Ecto neural progenitor cell (in vitro differentiated cells): ENCODE measurements around the gene SH3RF3.

ENCODE experiments used
- DNase-seq: peaks from one replicate; pipeline ENCODE4 v3.0.0-alpha.2; 2018; ENCODE audit warnings: low spot score

SH3RF3 gene

DNA sequence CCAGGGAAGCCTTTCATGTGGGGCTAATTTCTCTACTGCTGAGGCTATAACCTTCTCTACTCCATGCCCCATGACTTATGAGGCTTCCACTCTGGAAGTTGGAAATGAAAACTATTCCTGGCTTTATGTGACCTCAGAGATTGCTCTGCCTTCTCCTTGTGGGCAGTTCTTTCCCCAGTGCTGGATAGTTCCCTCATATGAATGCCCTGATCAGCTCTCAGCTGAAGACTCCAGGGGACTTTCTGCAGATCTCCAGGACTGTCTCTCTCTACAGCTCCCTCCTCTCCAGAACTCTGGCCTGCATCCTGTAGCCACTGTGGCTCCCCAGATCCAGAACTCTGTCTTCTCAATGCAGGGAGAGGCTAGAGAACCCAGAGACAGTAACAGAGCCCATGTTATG, 249.7 kb downstream of the SH3RF3 start:
- peak; percentile 28 for DNase-seq

GRCh38 chr2:109379507-109379906, 250.5 kb downstream of the SH3RF3 start:
- DNase-seq = peak; percentile 18

DNA sequence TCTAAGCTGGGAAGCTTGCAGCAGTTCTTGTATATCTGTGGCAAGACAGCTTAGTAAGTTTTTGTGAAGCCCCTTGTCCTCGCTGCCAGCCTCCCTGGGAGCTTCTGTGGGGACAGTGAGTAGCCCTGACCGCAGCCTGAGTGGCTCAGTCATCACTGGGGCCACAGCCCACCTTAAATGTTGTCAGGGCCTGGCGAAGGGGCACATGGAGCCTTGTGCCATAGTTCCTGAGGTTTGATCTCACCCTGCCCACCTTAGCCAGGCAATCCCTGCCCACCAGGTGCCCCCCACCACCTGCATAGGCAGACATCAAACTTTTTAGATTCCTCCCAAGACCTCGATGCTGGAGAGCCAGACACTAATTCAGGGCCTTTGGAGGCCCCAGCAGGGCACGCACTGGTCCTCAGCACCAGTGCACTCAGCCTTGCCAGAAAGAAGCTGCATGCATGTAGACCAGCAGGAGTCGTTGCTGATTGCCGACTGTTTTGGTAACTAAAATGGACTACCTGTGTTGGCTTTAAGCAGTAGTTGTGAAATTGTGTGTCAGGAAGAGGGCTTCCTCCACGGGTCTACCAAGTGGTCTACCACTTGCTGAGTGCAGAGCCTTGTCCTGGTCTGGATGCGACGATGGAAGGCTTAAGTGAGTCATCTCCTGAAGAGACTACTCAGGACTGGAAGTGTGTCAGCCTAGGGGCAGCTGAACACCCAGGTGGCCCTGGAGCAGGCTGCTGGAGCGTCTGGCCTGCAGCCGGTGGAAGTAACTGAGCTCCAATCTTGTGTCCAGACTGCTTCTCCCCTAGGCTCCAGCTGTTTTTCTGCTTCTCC, 251.7 kb downstream of the SH3RF3 start:
- peak; percentile 29 for DNase-seq

- DNase-seq = no peak
These were observed 252.4 kb downstream of the SH3RF3 start for GRCh38 chr2:109381327-109381820.

GRCh38 chr2:109382226-109382895, 253.4 kb downstream of the SH3RF3 start:
- DNase-seq = peak; percentile 39

DNA sequence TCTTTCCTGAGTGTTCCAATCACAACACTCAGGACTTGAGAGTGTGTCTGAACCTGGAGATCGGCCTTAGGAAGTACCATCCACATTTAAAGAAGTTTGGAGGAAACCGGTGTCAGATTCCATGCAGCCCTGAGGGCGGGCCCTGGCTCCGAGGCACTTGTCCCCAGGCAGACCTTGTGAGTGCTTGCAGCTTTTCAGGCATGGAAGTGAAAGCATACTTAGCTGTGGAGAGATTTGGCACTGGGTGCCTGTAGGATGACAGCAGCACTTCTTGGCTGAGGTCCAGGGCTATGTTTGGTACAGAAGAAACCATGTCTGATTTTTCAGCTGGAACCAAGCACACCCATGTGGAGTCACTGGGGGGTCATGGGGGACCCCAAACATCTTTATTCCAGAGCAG, 253.9 kb downstream of the SH3RF3 start:
- peak; percentile 45 for DNase-seq

DNA sequence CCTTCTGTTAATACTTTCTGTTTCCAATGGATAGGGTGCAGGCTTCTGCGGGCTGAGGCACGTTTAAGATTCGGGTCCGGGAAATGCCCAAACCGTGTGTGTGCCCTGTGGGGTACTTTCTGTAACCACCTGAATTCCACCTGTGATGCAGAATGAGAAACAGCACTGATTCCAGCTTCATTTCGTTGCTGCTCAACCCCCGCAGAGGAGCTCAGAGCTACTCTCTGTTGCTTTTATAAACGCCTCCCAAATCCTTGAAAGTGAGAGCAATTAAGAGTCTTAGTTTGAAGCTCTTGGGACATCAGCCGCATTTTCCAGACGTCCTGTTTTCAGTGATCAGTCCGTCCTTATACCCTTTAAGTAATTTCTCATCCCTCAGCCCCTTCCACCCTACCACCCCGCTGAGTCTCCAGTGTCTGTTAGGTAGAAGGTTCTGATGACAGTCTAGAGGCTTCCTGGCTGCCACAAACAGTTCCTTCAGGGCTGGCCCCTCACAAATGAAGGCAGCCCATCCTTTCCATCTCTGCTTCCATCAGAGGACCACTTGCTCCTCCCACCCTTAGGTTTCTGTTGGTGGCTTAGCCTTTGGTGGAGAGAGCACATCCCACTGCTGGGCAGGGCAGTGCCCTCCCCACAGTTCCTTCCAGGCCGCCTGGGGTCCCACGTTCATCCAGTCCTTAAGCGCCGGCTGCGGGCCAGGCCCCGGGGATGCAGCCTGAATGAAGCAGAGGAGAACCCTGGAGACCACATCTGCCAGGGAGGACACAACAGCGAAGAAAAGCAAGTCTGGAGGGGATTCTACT, 254.7 kb downstream of the SH3RF3 start:
- peak; percentile 23 for DNase-seq

DNA sequence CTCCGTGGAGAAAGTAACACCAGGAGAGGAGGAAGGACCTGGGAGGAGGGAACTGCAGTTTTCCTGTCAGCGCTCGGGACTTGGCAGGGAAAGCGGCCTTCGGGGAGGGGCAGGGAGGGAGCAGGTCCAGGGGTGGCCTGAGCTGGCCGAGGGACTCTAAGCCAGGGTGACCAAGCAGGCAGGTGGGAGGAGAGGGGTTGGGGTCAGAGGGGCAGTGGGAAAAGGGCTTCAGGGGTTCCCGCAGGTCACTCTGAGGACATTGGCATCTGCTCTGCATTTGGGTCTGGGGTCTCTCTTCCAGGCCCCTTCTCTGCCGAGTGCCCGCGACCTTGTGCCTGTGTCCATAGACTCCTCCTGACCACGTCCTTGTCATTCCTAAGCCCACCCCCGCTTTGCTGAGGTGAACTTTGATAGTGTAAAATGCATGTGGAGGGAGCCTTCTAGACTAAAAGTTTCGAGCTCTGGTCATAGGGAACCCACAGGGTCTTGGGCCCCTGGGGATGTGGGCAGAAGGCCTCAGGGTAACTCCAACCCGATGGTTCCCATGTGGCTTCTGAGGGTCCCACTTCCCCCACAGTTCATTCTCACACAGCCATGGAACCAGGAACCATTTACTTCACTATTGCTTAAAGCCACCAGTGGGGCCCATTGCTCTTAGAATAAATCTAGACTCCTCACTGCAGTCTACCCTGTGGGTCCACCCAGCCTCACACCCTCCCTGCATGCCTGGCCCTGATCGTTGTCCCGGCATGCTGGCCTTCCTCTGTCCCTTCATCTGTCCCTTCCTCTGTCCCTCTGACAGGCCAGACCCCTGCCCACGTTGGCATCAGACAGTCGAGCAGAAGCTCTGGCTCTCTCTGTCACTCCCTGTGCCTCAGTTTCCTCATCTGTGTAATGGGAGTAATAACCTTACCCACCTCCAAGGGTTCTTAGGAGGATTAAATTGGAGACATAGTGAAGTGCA, 255.6 kb downstream of the SH3RF3 start:
- no peak for DNase-seq

- no peak for DNase-seq
These were observed 256.5 kb downstream of the SH3RF3 start for GRCh38 chr2:109385506-109385905.

DNA sequence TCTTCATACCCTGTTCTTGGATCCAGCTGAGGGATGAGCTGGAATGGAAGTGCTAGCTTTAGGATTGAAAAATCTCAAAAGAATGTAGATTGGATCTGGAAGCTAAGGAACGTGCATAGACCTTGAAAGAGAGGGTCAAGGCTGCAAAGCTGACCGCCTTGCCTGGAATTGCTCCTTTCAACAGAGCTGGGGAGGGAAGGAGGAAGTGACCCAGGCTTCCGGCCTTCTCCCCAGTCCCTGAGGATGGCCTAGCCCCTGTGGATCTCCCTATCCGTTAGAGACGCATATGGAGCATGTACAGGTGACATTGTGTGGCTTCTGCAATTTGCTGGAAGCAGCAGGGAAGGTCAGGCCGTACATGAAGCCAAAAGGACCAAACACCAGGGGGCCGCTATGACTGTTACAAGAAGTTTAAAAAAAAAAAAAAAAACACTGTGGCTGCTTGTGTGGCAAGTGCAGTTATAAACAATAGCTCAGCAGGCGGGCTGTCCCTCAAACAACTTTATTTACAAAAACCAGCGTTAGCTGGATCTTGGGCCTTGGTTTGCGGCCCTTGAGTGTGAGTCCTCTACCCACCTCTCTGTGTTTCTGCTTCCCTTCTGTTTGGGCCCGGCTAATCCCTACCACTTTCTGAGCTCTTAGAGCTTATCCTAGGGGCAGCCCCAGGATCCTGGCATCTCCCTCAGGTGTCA, 257.1 kb downstream of the SH3RF3 start:
- no peak for DNase-seq

DNA sequence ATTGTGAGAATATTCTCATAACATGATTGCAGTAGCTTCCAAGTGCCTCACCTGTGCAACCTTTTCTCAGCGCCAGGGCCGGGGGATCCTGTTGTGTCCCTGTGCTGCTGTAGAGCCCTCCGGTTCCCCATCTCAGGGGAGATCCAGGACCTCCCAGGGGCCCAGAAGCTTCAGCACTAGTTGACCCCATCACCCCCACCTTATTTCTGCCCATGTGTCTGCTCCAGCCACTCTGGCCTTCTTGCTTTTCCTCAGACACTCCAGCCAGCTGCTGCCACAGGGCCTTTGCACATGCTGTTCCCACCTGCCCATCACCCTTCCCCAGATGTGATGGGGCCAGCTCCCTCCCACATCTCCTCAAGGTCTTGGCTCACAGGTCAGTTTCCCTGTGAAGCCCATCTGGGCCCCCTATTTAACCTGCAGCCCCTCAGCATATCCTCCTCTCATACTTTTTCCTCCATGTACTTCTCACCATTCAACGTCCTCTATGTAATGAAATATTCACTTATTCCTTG, 258.3 kb downstream of the SH3RF3 start:
- DNase-seq = no peak

DNA sequence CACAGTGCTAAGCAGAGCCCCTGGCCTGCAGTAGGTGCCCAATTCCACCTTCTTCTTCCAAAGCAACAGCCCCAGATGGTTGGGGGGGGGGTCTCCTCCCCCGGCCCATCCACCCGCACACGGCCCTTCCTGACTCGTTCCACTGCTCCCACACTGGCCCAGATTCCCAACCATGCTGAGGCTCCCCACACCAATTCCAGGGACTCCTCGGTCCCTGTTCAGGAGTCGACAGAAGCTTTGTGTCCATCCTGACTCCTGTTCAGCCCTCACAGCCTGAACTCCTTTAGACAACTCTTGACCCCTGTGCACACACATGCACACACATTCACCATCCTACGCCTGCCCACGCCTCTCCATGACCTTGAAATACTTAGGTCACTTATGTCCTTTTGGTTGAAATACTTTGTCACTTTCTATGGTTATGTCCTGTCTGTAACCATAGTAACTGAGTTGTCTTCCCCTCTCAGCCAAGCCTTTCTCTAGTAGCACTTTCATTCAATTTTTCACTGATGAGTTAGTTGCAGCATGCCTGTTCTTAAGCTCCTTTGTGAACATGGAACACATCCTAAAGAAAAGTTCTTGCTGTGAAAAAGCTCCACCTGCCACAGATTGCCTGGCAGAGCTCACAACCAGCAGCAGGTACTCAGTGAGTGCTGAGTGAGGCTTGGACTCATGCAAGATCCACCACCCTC, 258.9 kb downstream of the SH3RF3 start:
- no peak for DNase-seq

DNA sequence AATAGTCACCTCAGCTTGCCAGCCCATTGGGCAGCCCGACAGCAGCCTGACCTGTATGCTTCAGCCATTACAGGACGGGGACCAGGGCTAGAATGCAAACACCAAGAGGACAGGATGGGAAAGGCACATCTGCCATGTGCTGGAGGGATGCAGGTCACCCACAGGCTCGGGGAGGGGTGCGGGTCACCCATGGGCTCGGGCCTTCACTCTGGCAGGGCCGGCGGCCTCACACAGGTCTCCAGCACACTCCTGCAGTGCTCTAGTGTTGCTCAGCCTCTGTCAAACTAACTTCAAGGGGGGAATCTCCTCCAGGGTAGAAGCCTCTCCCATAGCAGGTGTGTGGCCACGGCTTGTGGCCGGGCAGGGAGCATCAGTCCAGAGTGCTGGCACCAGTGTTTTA, 262.2 kb downstream of the SH3RF3 start:
- DNase-seq = no peak

GRCh38 chr2:109392140-109392539, 263.1 kb downstream of the SH3RF3 start:
- DNase-seq = no peak

- DNase-seq = no peak
These were observed 264.0 kb downstream of the SH3RF3 start for GRCh38 chr2:109392816-109393661.

DNA sequence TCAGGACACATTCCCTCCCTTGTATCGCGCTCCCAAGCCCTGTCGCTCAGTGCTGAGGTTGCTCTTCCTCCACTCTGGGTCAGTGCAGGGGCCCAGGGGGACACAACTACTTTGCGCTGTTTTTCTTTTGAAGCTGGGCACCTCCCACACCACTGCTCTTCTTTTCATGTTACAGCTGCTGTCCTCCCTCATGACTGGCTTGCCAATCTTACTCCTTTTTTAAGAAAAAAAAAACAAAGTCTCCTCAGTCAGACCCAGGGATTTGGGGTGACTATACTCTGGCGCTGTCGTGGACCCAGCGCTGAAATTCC, 264.6 kb downstream of the SH3RF3 start:
- no peak for DNase-seq

GRCh38 chr2:109395494-109396201, 266.6 kb downstream of the SH3RF3 start:
- DNase-seq = no peak
